Activated CD4-positive, alpha-beta T cell treated with anti-CD3 and anti-CD28 coated beads for 4 hours (primary cell): ENCODE measurements around the gene FAM53B.

Experiments
- DNase-seq, 2 donors: peaks; one replicate each; pipeline ENCODE4 v3.0.0-alpha.2; 2020

Gene FAM53B

GRCh38 chr10:124676416-124677062 is 67.6 kb downstream of the FAM53B start:
- DNase-seq: no peak

- no peak for DNase-seq
Measured at GRCh38 chr10:124675824-124676223, 68.4 kb downstream of the FAM53B start.

- DNase-seq: no peak
Measured at GRCh38 chr10:124675261-124675660, 68.9 kb downstream of the FAM53B start.

GRCh38 chr10:124674768-124675222 is 69.4 kb downstream of the FAM53B start:
- DNase-seq: no peak

- DNase-seq: no peak
Measured at GRCh38 chr10:124672181-124672638, 72.0 kb downstream of the FAM53B start.

GRCh38 chr10:124671486-124672075 is 72.6 kb downstream of the FAM53B start:
- no peak for DNase-seq

- DNase-seq: no peak
Measured at GRCh38 chr10:124670849-124671248, 73.3 kb downstream of the FAM53B start.

GRCh38 chr10:124669824-124670654 is 74.1 kb downstream of the FAM53B start:
- no peak for DNase-seq

GRCh38 chr10:124669141-124669823 is 74.9 kb downstream of the FAM53B start:
- no peak for DNase-seq

GRCh38 chr10:124668517-124669051 is 75.6 kb downstream of the FAM53B start:
- DNase-seq: no peak

GRCh38 chr10:124667425-124668345 is 76.5 kb downstream of the FAM53B start:
- no peak for DNase-seq

GRCh38 chr10:124666494-124666893 is 77.7 kb downstream of the FAM53B start:
- no peak for DNase-seq

GRCh38 chr10:124665980-124666379 is 78.2 kb downstream of the FAM53B start:
- DNase-seq: no peak

GRCh38 chr10:124665558-124665957 is 78.6 kb downstream of the FAM53B start:
- DNase-seq: no peak

- no peak for DNase-seq
Measured at GRCh38 chr10:124665091-124665490, 79.1 kb downstream of the FAM53B start.

GRCh38 chr10:124663766-124664360 is 80.3 kb downstream of the FAM53B start:
- no peak for DNase-seq

- DNase-seq: no peak
Measured at GRCh38 chr10:124663228-124663627, 81.0 kb downstream of the FAM53B start.

GRCh38 chr10:124661660-124662180 is 82.5 kb downstream of the FAM53B start:
- DNase-seq: no peak

- no peak for DNase-seq
Measured at GRCh38 chr10:124660404-124661125, 83.6 kb downstream of the FAM53B start.

- DNase-seq: no peak
Measured at GRCh38 chr10:124659380-124659779, 84.8 kb downstream of the FAM53B start.
